ENCODE results near the gene WDR73. TPM values are rescaled to one million over a fixed set of nuclear protein-coding genes. Genes with fewer than 3 reads are reported as not detected.

WDR73 gene
- total RNA-seq, 1 experiment from 2014 or later = 29.5 TPM

GRCh38 chr15:84591815-84592214 lies 62.3 kb downstream of the WDR73 start:
- Histone ChIP-seq H3K79me2 (ENCODE audit: low read depth) (no peaks in the 10 kb centered on the region), H4K20me1 (ENCODE audit: insufficient read depth) (no peaks in the 10 kb centered on the region), H3K9me3 (ENCODE audit: insufficient read depth, low read depth) (no peaks in the 10 kb centered on the region; the same call in 1 of the 2 replicates), H3K27me3 (ENCODE audit: insufficient read depth, low read depth) (no peaks in the 10 kb centered on the region), H2AFZ (no peak overlapping the region), H3K4me2 (no peak overlapping the region), H3K4me1 (replicated peaks; ENCODE audit: insufficient read depth) (no peaks in the 10 kb centered on the region; the same call in 1 of the 2 replicates), H3F3A (ENCODE audit: insufficient read depth, low read depth) (no peaks in the 10 kb centered on the region), H3K36me3 (ENCODE audit: low read depth) (no peaks in the 10 kb centered on the region), H3K4me3 (no peak overlapping the region), H3K27ac (no peak overlapping the region), H3K9me2 (ENCODE audit: insufficient read depth) (no peaks in the 10 kb centered on the region)
- ChIA-PET POLR2A (ENCODE audit: unreplicated experiment) (no interaction called here), CTCF (interaction anchor here (0.7 to 1.6 kb wide), 2 partner anchors 336 to 371 kb away, joined by 3 to 4 read pairs; no protein-coding TSS in a partner anchor)
- intact Hi-C loops (cut with micrococcal nuclease; ENCODE audit: unreplicated experiment) = no loop called here
- no peak for DNase-seq
- TF ChIP-seq CTCF (conservative IDR thresholded peaks at IDR 0.05) (no peak), EZH2 (IDR thresholded peaks at IDR 0.05; ENCODE audit: low read depth) (no peak)
- BruUV-seq (replicated peaks) = no TSS peak

- Histone ChIP-seq H2AFZ (no peak overlapping the region), H3K27me3 (ENCODE audit: insufficient read depth, low read depth) (no peaks in the 10 kb centered on the region), H3K36me3 (ENCODE audit: low read depth) (no peaks in the 10 kb centered on the region), H3K9me3 (ENCODE audit: insufficient read depth, low read depth) (no peaks in the 10 kb centered on the region; the same call in 1 of the 2 replicates), H3F3A (ENCODE audit: insufficient read depth, low read depth) (no peaks in the 10 kb centered on the region), H3K9me2 (ENCODE audit: insufficient read depth) (no peaks in the 10 kb centered on the region), H3K79me2 (ENCODE audit: low read depth) (no peaks in the 10 kb centered on the region), H3K4me3 (no peak overlapping the region), H3K4me2 (no peak overlapping the region), H3K4me1 (replicated peaks; ENCODE audit: insufficient read depth) (no peaks in the 10 kb centered on the region; the same call in 1 of the 2 replicates), H4K20me1 (ENCODE audit: insufficient read depth) (no peaks in the 10 kb centered on the region), H3K27ac (no peak overlapping the region)
- TF ChIP-seq EZH2 (IDR thresholded peaks at IDR 0.05; ENCODE audit: low read depth) (no peak), CTCF (conservative IDR thresholded peaks at IDR 0.05) (no peak)
- CTCF ChIA-PET = no interaction called here
- BruUV-seq (replicated peaks) = no TSS peak
- POLR2A ChIA-PET (ENCODE audit: unreplicated experiment) = no interaction called here
- DNase-seq = no peak
- intact Hi-C loops (cut with micrococcal nuclease; ENCODE audit: unreplicated experiment) = no loop called here
Observed at GRCh38 chr15:84590406-84590805, 63.7 kb downstream of the WDR73 start.

Other genes starting within 250 kb of the WDR73 start
- 9.7 and 11.3 TPM in 2 replicates for gene ZSCAN2, start 53.3 kb downstream of the WDR73 start, total RNA-seq (2021)
- gene NMB, start 3.9 kb upstream of the WDR73 start, total RNA-seq (2021) = 66.7 and 77.1 TPM in 2 replicates
- gene SEC11A, start 61.9 kb upstream of the WDR73 start, total RNA-seq (2021) = 146 and 174 TPM in 2 replicates
- 20.8 and 27.5 TPM in 2 replicates for gene ZNF592, start 94.3 kb upstream of the WDR73 start, total RNA-seq (2021)
- gene ALPK3, start 163.1 kb upstream of the WDR73 start, total RNA-seq (2021) = 4.6 and 8.1 TPM in 2 replicates
- 0.70 and 1.2 TPM in 2 replicates for gene SLC28A1, start 230.4 kb upstream of the WDR73 start, total RNA-seq (2021)